HG02938 (cell line): ENCODE measurements around the gene DLGAP1.

ENCODE experiments used
- ATAC-seq: cut with Tn5 transposase; IDR thresholded peaks from one replicate; pipeline ENCODE4 v1.9.1; 2021; ENCODE audit warnings: mild to moderate bottlenecking, moderate library complexity; ENCODE audit not compliant: unreplicated experiment

Gene DLGAP1

DNA sequence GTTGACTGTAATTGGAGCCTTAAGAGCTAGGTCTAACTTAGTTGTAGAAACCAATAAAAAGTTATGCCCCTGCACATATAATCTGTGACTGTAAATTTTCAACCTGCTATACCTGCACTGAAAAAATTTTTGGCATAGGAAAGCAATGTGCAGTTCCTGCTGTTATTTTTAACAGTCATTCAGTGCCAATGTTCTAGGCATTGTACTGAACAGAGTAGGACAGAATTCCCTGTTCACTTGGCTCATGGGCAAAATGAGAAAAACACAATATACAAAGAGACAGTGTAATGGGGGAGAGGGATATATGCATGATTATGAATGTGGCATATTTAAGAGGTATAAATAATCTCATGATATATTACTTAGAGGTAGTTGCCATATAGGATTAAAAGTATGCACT lies 547.2 kb downstream of the DLGAP1 start:
- ATAC-seq, result no peak

DNA sequence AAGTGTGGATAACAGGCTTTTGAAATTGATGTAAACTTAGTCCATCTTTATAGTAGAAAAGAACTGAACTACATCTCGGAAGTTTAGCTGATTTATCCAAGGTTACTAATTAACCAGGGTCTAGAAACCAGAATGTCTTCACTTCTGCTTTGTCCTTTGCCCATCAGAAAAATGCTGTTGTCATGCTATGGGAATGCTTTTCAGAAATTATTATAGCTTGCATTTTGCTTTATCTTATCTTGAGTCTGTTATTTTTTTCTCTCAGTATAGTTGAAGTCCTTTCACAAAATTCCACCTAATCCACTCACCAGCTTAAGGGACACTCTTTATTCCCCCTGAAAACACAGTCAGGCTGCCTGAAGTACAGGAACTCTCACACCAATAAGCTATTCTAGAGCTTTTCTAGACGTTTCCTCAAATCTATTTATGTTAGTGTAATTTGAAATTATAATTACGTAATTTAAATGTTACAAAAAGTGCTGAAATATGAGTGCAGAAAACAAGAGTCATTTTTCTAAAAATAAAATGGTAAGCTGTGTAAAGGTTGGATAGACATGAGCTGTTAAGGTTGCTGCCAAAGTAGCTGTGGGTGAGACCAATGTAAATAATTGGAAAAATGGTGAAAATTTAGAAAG lies 548.9 kb downstream of the DLGAP1 start:
- ATAC-seq, result peak; percentile 87

DNA sequence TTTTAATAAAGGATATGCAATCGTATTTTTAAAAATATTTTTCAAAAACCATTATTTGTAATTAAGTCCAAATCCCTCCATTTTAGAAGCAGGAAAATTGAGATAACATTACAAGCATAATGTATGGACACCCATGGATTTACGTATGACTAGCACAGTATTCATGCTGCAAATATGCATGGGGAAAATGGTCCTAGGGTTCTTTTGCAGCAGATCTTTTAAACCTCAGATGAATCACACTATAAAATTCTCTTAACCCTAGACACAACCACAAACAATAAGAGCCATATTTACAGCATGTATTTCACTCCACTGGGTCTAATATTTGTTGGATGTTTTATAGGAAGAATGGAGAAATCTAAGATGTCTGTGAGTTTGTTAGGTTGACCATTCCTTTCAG lies 551.8 kb downstream of the DLGAP1 start:
- no peak for ATAC-seq

DNA sequence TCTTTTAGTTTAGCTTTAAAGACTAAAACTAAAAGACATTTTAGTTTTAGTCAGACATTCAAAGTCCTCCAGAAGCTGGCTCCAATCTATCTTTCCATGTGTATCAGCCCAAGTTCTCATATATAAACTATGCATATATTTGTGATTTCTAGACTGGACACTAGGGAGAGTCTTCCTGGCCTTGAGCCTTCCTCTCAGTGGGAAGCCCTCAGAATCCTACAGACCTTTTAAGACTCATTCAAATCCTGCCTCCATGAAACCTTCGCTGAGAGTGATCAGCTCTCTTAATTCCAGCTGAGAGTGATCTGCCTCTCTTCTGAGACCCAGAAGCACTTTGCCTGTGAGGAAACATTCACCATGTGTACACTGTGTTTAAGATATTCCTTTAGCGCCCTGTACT lies 552.4 kb downstream of the DLGAP1 start:
- ATAC-seq, result no peak

DNA sequence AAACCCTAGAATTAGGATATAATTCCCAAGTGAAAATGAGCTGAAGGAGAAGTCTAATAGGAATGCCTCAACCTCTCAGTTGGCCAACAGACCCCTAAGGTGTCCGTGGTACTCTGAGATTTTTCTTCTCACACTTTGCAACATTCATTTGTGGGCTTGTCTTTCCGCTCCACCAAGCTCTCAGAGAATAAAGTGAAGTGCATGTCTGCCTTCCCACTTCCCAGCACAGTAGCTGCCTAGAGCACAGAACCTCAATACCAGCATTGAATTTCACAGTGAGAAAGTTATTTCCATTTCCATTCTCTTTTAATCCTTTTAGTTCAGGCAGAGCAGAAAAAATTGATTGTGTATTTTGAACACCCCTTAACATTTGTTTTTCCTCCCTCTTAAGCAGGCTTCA lies 553.3 kb downstream of the DLGAP1 start:
- no peak for ATAC-seq

DNA sequence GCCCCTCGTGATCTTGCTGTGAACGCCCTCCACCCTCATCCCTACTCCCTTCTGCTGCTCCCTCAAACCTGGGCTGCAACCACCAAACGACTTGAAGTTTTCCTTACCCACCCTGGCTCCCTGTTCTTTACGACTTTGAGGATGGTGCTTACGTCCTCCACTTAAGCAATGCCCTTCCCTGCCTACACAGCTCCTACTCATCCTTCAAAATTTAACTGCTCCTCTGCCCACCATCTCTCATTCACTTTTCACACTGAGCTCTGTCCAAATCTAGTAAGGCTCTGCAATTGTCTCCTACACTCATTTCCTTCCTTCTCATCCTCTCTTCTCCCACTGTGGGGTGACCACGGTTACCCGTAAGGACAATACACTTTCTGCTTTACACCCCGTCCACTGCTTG lies 554.1 kb downstream of the DLGAP1 start:
- ATAC-seq, result no peak

DNA sequence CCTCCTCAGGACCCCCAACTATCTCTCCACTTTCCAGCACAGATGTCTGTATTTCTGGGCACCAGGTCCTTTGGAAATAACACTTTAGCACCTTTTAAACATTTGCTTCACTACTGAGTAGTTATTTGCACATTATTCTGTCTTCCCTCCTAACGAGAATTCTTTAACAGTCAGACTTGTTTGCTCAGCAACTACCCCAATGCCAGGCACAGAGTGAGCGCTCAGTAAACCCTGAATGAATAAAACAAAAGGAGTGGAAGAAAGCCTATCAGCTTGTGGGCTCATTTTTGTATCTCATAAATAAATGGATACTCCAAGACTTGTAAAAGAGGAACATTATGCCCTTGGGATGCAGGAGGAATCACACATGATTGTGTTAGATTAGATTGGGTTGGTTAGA lies 554.8 kb downstream of the DLGAP1 start:
- no peak for ATAC-seq

DNA sequence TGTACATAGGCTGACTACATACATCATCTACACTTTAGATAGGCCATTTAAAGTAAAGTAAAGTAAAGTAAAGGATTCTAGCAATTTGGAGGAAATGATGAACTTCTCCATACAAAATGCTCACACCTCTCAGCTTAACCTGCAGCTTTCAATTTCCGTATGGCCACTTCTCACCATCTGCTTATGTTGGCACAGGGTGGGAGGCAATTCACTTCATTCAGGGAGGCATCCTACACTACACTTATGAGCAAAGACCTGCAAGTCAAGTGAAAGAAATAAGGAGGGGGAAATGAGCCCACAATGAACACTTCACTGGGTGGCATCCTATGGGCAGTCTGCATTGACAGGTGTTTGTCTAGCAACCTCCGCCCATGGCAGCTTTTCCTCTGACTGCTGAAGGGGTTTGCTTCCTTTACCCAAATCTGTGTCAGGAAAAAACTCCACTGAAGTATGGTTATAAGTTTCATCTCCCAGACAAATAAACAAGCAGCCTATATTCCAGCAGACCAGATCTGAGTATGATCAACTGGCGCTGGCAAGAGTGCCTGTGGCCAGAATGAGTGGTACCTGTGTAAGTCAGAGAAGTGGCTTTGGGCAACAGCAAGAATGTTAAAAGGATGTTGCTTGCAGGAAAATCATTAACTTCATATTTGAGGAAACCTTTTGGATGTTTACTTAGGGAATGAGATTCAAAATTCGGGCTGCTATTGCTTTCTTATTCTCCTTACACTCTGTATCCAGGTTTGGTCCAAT lies 556.1 kb downstream of the DLGAP1 start:
- no peak for ATAC-seq

DNA sequence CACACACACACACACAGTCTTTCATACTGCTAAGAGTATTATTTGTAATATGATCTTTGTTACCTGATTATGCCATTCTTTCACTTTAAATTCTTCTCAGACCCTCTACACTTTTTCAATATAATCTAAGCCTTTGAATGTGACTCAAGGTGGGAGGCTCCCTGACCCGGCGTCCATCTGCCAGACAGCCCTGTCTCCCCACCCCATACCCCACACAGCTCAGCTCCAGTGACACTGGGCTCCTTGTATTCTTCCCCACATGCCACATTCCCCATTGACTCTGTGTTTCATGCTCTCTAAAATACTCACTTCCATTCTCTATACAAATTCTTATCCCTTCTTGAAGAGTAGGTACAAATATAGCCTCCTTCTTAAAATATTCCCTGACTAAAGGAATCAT lies 563.0 kb downstream of the DLGAP1 start:
- ATAC-seq, result no peak

DNA sequence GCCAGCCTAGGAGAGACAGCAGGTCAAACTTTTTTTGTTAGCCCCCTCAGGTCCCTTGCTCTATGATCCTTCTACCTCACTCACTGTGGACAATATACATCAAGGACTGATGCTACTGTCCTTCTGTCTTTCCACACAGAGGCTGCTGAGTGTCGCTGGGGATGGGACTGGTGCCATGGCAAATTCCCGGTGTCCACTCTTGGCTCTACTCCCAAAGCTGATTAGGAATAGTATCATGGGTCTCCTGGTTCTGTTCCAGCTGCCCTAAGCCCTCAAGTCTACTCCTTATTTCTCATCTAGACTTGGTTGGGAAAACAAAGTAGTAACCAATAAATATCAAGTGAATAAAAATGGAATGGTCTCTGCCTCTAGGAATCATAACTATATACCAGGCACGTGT lies 563.9 kb downstream of the DLGAP1 start:
- no peak for ATAC-seq

DNA sequence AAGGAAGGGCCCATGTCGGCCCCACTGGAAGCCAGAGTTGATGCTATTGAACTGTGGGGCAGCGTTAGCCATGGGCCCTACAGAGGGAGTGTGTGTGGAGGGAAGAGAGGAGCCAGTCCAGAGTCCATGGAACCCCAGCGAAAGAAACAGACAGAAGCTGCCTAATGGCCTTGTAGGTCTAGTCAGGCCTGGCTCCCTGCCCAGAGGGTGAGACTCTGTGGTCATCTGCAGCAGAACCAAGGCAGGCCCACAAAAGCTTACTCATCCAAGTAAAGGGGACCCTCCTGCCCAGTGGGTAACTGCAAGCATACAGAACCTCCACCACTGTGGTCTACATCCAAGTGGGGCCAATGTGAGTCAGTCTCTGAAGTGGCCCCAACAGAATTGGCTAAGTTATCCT lies 565.3 kb downstream of the DLGAP1 start:
- ATAC-seq, result no peak

DNA sequence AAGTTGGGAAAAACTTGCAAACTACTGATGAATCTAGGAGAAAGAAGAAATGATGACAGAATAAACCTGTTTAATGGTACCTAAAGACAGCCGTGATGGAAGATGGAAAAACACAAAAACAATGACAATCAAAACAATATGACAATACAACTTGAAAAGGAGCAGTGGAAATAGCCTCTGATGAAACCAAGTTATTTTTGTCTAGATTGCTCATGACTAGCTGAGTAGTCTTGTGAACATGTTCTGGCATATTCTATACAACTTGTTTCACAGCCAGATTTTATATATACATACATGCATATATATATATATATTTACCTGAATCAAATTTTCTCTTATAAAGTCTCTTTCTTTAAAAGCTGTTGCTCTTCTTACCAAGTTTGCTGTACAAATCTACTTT lies 566.0 kb downstream of the DLGAP1 start:
- no peak for ATAC-seq

DNA sequence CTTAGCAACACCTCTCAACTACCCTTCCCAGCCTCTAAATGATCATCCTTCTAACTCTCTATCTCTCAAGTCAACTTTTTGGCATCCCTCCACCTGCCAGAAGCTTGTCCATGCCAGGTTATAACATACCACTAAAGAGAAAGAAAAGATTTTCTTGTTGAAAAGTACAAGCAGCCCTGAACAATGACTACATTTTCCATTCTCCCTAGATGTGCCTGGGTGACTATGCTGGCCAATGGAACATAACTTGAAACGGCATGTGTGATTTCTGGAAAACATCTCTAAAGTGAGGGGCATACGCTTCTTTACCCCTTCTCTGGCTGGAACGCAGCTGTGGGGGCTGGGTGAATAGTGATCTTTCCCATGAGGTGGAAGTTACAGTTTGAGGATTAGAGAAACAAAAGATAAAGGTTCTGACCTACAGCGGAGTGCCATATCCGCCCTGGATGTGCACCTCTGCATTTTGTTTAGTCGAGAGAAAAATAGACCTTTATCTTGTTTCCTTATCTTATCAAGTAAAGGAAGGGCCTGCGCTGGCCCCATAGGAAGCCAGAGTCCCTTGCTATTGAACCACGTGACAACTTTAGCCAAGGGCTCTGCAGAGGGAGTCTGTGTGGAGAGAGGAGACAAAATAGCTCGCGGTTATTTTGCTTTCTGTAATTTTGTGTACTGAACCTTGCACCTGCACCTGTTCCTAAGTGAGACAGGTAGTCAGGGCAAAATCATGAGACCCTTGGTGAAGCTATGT lies 568.4 kb downstream of the DLGAP1 start:
- ATAC-seq, result no peak

DNA sequence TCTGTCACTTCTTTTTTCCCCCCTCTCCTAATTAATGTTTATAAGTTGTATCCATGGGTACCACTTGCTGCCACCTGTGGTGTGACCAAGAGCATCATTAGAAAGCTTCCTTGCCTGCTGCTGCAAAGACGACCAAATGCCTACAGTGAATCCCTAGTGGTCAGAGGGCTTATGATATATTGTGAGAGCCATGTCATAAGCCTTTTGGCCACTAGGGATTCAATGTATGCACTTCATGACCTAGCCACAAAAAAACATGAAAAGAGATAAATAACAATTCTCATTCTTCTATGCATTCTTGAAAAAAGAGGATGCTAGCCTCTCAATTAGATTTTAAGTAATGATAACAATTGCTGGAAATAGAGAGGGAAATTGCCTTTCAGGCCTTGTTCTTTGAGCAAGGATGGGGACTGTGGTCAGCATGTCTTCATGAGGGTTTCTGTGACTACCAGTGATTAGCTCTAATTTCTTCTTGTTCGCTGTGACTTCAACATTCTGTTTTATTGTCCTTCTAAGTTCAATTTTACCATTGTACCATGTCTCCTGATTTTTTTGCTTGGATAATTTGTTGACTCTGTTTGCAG lies 569.8 kb downstream of the DLGAP1 start:
- ATAC-seq, result peak; percentile 83

DNA sequence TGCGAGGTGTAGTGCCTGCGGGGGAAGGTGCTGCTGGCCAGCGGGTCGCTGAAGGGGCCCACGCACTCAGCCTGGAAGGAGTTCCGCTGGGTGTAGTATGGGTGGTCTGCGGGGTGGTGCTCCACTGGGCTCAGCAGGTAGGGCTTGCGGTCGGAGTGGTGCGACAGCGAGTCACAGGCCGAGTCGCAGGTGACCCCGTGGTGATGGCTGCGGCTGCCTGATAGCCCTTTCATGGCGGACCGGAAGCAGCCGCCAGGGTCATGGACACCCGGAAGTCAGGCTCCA lies 575.3 kb downstream of the DLGAP1 start:
- ATAC-seq, result no peak

DNA sequence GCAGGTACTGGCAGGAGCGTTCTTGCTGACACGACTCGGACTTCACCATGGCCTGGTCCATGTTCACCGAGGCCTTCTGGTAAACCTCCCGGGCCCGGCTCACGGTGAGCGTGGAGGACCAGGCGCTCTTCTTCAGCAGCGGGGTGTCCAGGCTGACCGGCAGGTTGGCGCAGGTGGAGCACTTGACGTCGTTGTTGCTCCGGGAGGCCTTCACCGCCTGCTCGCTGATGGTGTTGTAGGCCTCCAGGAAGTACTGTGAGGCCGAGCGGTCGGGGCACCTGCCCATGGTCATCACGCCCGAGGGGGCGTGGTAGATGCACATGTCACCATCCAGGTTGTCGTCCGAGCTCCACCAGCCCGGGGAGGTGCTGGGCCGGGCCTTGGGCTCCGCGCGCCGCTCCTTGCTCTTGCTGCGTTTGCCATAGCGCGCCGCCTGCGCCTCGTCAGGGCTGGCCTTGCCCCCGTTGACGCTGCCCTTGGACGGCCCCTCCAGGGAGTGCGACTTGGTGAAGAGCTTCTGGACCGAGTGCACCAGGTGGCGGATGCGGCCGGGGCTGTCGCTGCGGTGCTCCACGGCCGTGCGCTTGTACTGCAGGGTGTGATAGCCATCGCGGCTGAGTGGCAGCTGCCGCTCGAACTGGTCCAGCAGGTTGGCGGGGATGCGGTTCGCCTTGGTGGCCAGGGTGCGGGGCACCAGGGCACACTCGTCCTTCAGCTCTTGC lies 575.8 kb downstream of the DLGAP1 start:
- ATAC-seq, result no peak

DNA sequence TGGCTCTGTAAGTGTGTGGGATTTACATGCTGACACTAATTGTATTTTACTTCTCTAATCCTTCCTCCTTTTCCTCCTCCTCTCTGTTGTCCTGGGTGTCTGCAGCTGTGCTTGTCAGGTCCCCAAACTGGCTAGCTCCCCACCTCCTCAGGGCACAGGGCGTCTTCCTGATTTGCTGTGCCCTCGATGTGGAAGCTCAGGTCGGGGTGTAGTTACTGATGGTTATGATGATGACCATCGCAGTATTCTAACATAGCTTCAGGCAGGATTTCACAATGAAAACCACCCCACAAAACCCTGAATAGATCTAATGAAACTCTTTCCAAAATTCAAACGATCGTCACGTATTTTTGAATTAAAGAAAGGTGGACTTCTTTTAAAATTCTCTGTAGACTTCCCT lies 576.7 kb downstream of the DLGAP1 start:
- ATAC-seq, result no peak

DNA sequence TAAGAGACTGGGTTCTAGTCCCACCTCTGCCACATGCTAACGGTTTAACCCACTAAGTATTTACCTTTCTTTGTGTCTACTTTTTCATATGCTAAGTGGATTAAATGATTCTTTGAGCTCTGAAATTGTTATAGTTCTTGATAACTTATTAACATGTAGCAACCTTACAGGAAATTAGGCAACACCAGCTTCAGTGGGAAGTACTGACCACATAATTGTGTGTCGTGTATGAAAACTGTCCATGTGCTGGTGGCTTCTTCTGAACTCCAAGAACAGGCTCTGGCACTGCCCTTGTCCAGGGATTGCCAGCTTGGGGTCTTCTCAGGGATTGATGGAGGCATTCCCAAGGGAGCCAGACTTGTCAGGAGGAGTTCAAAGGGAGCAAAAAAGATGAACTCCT lies 577.4 kb downstream of the DLGAP1 start:
- ATAC-seq, result no peak

DNA sequence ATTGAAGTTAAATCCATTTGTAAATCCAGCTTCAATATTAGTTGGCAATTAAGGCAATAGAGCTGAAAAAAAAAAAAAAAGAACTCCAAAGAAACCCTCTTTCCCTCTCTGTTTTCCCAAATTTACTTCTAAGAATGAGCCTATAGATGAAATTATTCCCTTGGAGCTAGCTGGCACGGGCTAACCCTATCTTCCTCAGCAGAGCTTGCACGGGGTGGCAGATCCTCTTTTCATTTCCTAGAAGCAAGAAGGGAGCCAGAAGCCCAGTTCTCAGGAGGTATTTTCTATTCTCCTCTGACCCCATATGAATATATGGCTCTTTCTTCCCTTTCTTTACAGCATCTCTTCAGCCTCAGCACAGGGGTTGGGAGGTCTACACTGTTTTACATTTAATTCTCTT lies 579.1 kb downstream of the DLGAP1 start:
- no peak for ATAC-seq

DNA sequence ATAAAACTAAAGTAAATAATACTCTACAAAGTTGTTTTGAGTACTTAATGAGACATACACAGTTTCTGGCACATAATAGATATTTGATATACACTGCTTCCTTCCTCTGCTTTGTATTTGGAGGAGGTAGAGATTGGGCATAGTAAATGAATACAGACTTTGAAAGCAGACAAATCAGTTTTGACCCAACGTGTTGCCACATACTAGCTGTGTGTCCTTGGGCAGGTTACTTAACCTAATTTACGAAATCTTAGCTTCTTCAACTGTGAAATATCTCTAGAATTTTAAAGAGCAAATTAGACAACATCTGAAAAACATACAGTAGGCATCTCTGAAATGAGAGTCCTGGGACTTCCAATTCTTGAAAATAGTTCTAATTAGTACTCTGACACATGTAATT lies 579.7 kb downstream of the DLGAP1 start:
- ATAC-seq, result no peak

DNA sequence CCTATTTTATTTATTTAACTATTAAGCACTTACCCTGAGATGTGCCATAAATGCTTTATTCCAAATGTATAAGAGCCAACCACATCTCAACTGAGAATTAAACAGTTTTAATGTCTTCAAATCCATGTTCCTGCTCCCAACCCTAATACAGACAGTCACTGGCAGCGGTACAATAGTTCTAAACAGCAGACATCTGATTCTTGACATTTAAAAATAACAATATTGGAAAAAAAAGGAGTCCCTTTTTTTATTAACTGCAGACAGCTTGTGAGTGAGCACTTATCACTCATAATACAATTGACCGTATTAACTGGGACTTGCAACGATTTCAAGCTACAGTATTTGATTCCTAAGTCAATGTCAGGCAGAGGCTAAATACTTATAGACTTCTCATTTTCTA lies 580.5 kb downstream of the DLGAP1 start:
- no peak for ATAC-seq
